ENCODE data around the gene VASP.

DNA sequence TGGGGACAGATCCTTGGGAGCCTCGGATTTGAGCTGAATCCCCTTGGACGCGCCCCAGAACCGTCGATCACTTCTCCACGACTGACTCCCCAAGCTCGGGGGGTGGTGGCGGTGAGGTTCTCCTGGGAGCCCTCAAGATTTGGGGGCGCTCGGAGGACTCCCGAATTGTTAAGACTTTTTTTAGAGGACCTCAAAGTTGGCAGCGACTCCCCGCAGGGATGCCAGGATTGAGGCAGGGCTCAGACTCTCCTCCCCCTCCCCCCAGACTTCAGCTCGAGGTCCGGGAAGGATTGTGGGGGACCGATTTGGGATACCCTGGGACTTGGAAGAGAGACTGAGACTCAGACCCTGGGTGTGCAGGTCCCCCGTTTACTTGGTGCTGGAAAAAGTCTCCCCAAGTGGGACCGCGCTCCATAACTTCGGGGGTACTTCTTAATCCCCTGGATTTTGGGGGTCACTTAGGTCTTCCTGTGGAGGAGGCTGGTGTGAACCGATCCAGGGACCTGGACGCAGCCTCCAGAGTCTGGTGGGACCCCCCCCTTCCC, 665 bp downstream of the VASP start:
- TF ChIP-seq CTCF (IDR thresholded peaks at IDR 0.05 in 8 of 11, conservative IDR thresholded peaks at IDR 0.05 in 3 of 11), result no peak
- no peak for TF ChIP-seq POLR2A (IDR thresholded peaks at IDR 0.05)
- TF ChIP-seq POLR2AphosphoS5 (IDR thresholded peaks at IDR 0.05), result no peak

Measured in spleen (tissue), 7 donors.